Measurements from ENCODE around the gene HTR7.

HTR7 gene

DNA sequence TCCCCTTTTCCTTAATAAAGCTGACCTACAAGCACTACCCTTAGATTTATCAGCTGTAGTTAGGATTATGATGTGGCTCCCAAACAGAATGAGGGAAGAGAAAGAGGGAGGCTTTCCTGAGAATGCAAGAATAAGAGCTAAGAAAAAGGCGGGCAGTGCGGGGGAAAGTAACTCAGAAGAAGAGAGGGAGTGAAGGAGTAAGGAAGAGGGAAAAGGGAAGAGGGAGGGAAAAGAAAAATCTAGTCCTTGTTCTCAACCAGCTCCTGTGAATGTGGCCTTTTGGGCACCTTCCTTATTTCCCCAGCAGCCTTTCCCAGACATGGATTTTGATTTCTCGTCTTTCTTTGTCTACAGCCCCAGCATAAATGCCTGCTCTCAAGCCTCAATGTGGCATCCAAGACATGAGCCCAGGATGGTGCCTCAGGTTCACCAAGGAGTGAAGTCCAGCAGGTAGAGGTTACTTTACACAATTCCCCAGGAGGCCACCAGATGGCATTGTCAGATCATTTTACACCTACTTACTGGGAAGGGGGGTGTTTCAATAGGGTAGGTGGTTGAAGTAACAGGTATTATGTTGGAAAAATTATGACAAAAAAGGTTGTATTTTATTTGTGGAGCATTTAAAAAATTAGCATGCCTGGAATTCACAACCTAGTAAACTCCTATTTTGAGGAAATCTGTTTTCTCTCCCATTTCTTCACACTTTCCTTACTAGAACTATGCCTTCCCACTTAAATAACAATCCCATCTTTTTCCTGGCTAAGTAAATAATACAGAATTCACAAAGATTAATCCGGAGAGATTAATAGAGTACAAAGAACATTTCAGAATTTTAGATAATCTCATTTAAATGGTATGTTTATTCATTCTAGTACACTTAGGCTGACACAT is 106.5 kb downstream of the HTR7 start:
- H3K36me3 ChIP-seq (ENCODE audit: control insufficient read depth, insufficient read depth, low read length) = no peaks in the 10 kb centered on the region
- H3K27me3 ChIP-seq (replicated peaks; ENCODE audit: control insufficient read depth, insufficient read depth, low read length, poor library complexity, severe bottlenecking) = no peaks in the 10 kb centered on the region
- peak in 1 of 3 donors; percentile 5 for DNase-seq
- H3K27ac ChIP-seq (ENCODE audit: insufficient read depth, low read length, poor library complexity, severe bottlenecking) = no peak overlapping the region
- H3K4me1 ChIP-seq (ENCODE audit: control insufficient read depth, insufficient read depth, low read length, poor library complexity, severe bottlenecking) = no peaks in the 10 kb centered on the region
- H3K4me3 ChIP-seq (ENCODE audit: insufficient read depth, low read depth, low read length, poor library complexity, severe bottlenecking) = no peak overlapping the region
- no peaks in the 10 kb centered on the region for H3K9me3 ChIP-seq (ENCODE audit: control insufficient read depth, low read length)

DNA sequence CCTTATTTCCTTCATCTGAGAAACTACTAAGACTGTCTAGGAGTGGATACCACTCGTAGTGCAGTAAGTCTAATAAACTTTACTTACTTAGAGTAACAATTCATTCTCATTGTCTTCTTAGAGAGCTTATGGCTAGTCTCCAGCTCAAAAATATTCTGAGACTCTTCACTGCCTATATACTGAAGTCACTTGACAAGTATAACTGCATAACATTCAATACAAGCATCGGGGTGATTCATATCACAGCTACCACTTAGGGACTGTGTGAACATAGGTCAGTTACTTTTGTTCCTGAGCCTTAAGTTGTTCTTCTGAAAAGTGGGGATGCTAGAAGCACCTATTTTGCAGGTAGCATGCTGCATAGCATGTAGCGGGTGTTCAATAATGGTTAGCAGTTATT is 111.0 kb downstream of the HTR7 start:
- no peak overlapping the region for H3K4me3 ChIP-seq (ENCODE audit: insufficient read depth, low read depth, low read length, poor library complexity, severe bottlenecking)
- no peaks in the 10 kb centered on the region for H3K9me3 ChIP-seq (ENCODE audit: control insufficient read depth, low read length)
- H3K27ac ChIP-seq (ENCODE audit: insufficient read depth, low read length, poor library complexity, severe bottlenecking) = no peak overlapping the region
- no peak for DNase-seq
- no peaks in the 10 kb centered on the region for H3K4me1 ChIP-seq (ENCODE audit: control insufficient read depth, insufficient read depth, low read length, poor library complexity, severe bottlenecking)
- H3K27me3 ChIP-seq (replicated peaks; ENCODE audit: control insufficient read depth, insufficient read depth, low read length, poor library complexity, severe bottlenecking) = no peaks in the 10 kb centered on the region
- no peaks in the 10 kb centered on the region for H3K36me3 ChIP-seq (ENCODE audit: control insufficient read depth, insufficient read depth, low read length)

DNA sequence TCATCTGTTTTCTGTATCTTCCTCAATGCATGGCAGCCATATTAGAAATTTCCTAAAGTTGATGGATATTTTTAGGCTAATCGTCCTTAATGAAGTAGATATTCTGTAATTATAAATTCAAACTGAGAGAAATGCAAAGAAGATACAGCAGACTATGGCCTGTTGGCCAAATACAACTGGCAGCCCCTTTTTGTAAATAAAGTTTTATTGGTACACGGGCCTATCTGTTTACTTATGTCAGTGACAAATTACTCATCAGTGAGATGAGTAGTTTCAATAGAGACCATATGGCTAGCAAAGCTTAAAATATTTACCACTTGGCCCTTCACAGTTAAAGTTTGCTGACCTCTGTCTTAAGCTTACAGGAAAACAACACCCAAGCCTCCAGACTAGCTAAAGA is 112.3 kb downstream of the HTR7 start:
- H3K4me1 ChIP-seq (ENCODE audit: control insufficient read depth, insufficient read depth, low read length, poor library complexity, severe bottlenecking) = no peaks in the 10 kb centered on the region
- no peak overlapping the region for H3K4me3 ChIP-seq (ENCODE audit: insufficient read depth, low read depth, low read length, poor library complexity, severe bottlenecking)
- no peaks in the 10 kb centered on the region for H3K27me3 ChIP-seq (replicated peaks; ENCODE audit: control insufficient read depth, insufficient read depth, low read length, poor library complexity, severe bottlenecking)
- no peaks in the 10 kb centered on the region for H3K36me3 ChIP-seq (ENCODE audit: control insufficient read depth, insufficient read depth, low read length)
- H3K9me3 ChIP-seq (ENCODE audit: control insufficient read depth, low read length) = no peaks in the 10 kb centered on the region
- DNase-seq = no peak
- no peak overlapping the region for H3K27ac ChIP-seq (ENCODE audit: insufficient read depth, low read length, poor library complexity, severe bottlenecking)

DNA sequence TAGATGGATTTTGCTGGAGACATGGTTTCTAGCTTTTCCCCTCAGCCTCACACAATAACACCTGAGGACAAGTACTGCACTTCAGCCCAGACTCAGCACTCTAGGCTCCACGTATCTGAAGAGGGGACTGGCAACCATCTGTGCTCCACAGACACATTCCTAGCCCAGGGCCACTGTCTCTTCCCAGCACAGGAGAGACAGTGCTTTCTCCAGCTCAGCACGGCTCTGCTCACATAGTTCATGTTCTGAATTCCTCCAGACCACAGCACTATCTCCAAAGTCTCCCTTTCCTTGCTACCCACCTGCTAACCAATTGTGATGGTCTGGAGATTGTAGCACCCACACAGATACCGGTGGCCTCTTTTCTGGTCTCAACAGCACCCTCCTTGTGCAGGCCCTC is 114.5 kb downstream of the HTR7 start:
- Histone ChIP-seq H3K4me3 (ENCODE audit: insufficient read depth, low read depth, low read length, poor library complexity, severe bottlenecking) (no peak overlapping the region), H3K36me3 (ENCODE audit: control insufficient read depth, insufficient read depth, low read length) (no peaks in the 10 kb centered on the region), H3K9me3 (ENCODE audit: control insufficient read depth, low read length) (no peaks in the 10 kb centered on the region), H3K27me3 (replicated peaks; ENCODE audit: control insufficient read depth, insufficient read depth, low read length, poor library complexity, severe bottlenecking) (no peaks in the 10 kb centered on the region), H3K4me1 (ENCODE audit: control insufficient read depth, insufficient read depth, low read length, poor library complexity, severe bottlenecking) (no peaks in the 10 kb centered on the region), H3K27ac (ENCODE audit: insufficient read depth, low read length, poor library complexity, severe bottlenecking) (no peak overlapping the region)
- no peak for DNase-seq

DNA sequence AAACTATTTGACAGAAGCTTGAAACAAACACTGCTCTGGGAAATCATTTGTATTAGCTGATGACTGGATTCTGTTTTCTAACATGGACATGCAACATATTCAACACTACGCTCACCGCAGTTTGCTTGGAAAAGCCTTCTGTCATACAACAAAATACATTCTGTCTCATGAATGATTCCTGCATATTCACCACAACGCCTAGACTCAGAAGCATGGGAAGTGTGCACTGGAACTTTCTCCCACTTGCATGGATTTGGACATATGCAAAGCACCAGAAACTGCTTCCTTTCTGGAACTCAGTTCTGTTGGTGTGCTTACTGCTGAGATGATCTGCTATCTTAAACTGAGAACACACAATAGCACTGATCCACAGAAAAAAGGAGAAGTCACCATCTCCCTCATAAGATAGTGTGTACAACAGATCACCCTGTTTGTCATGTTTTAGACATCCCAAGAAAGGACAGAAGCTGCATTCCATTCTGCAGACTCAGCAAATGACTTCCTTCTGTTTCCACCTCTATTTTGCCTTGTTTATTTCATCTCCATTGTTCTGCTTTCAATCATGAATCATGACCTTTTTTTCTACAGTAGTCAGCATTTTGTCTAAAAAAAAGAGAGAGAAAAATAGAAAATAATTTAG is 115.8 kb downstream of the HTR7 start:
- no peak for DNase-seq
- Histone ChIP-seq H3K4me1 (ENCODE audit: control insufficient read depth, insufficient read depth, low read length, poor library complexity, severe bottlenecking) (no peaks in the 10 kb centered on the region), H3K27ac (ENCODE audit: insufficient read depth, low read length, poor library complexity, severe bottlenecking) (no peak overlapping the region), H3K9me3 (ENCODE audit: control insufficient read depth, low read length) (no peaks in the 10 kb centered on the region), H3K36me3 (ENCODE audit: control insufficient read depth, insufficient read depth, low read length) (no peaks in the 10 kb centered on the region), H3K4me3 (ENCODE audit: insufficient read depth, low read depth, low read length, poor library complexity, severe bottlenecking) (no peak overlapping the region), H3K27me3 (replicated peaks; ENCODE audit: control insufficient read depth, insufficient read depth, low read length, poor library complexity, severe bottlenecking) (no peaks in the 10 kb centered on the region)

DNA sequence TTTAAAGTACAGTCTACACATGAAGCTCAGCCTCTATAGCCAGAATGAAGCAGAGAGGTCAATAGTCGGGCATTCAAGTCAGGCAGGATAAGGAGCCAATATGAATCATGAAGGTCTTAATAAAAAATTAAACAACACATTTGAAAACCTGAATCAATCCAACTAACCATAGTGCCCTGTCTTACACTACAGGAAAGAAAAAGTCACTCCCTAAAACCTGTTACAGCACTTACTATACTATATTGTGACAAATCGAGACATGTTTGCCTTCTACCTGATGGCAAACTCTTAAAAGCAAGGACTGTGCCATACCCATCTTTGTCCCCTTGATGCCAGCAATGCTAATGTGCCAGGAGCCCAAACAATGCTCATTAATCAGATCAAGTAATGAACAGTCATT is 117.6 kb downstream of the HTR7 start:
- Histone ChIP-seq H3K27me3 (replicated peaks; ENCODE audit: control insufficient read depth, insufficient read depth, low read length, poor library complexity, severe bottlenecking) (no peaks in the 10 kb centered on the region), H3K36me3 (ENCODE audit: control insufficient read depth, insufficient read depth, low read length) (no peaks in the 10 kb centered on the region), H3K9me3 (ENCODE audit: control insufficient read depth, low read length) (no peaks in the 10 kb centered on the region), H3K27ac (ENCODE audit: insufficient read depth, low read length, poor library complexity, severe bottlenecking) (no peak overlapping the region), H3K4me1 (ENCODE audit: control insufficient read depth, insufficient read depth, low read length, poor library complexity, severe bottlenecking) (no peaks in the 10 kb centered on the region), H3K4me3 (ENCODE audit: insufficient read depth, low read depth, low read length, poor library complexity, severe bottlenecking) (no peak overlapping the region)
- DNase-seq = no peak

DNA sequence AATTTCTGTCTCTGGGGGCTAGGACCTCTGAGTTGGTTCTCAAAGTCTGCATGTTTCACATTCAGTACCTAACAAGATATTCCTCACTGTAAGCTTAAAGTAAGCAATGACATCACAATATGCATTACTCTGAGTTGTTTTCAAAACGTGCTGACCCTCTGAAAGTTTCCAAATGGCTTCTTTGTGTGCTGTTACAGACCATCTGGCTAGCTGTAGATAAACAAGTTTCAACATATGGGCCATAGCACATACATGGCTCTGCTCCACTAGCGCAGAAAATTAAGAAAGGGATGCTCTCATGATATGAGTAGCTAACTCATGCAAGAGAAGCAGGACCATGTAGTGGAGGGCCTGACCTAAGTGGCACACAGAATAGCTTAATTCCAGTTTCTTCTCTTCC is 119.0 kb downstream of the HTR7 start:
- no peak overlapping the region for H3K4me3 ChIP-seq (ENCODE audit: insufficient read depth, low read depth, low read length, poor library complexity, severe bottlenecking)
- H3K27ac ChIP-seq (ENCODE audit: insufficient read depth, low read length, poor library complexity, severe bottlenecking) = no peak overlapping the region
- H3K27me3 ChIP-seq (replicated peaks; ENCODE audit: control insufficient read depth, insufficient read depth, low read length, poor library complexity, severe bottlenecking) = no peaks in the 10 kb centered on the region
- no peaks in the 10 kb centered on the region for H3K9me3 ChIP-seq (ENCODE audit: control insufficient read depth, low read length)
- no peaks in the 10 kb centered on the region for H3K4me1 ChIP-seq (ENCODE audit: control insufficient read depth, insufficient read depth, low read length, poor library complexity, severe bottlenecking)
- no peak for DNase-seq
- no peaks in the 10 kb centered on the region for H3K36me3 ChIP-seq (ENCODE audit: control insufficient read depth, insufficient read depth, low read length)

DNA sequence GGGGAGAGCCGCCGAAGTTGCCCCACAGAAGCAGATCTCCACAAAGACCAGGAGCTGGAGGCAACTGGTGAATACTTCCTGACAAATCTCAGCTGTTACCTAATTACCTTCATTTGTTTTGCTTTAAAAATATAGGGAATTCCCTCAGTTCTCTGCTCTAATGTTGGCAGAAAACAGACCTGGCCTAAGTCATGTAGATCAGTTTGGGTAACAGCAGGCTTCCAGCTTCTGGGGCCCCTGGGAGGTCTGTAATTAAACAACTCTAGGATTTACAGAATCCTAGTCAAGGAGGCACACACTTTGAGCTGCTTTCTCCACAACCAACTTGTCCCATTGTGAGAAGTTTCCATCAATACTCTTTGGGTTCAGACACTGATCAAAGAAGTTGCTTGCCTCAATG is 123.4 kb downstream of the HTR7 start:
- H3K9me3 ChIP-seq (ENCODE audit: control insufficient read depth, low read length) = no peaks in the 10 kb centered on the region
- H3K27me3 ChIP-seq (replicated peaks; ENCODE audit: control insufficient read depth, insufficient read depth, low read length, poor library complexity, severe bottlenecking) = no peaks in the 10 kb centered on the region
- H3K27ac ChIP-seq (ENCODE audit: insufficient read depth, low read length, poor library complexity, severe bottlenecking) = no peak overlapping the region
- H3K4me3 ChIP-seq (ENCODE audit: insufficient read depth, low read depth, low read length, poor library complexity, severe bottlenecking) = no peak overlapping the region
- no peak for DNase-seq
- H3K36me3 ChIP-seq (ENCODE audit: control insufficient read depth, insufficient read depth, low read length) = no peaks in the 10 kb centered on the region
- no peaks in the 10 kb centered on the region for H3K4me1 ChIP-seq (ENCODE audit: control insufficient read depth, insufficient read depth, low read length, poor library complexity, severe bottlenecking)

DNA sequence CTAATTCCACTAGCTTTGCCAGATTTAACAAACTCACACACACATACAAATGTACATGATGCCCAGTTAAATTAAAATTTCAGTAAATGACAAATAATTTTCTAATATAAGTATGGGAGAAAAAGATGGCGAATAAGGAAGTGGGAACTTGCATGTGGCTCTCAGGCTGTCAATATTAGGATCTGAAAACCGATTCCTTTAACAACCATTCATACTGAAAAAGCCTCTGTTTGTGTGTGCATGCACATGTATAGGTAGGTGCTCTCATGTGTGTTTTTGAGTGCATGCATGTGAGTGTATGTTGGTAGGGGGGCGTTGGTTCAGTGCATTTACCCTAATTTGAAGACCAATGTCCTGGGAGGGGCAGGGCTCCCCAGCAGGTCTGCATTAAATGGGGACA is 125.3 kb downstream of the HTR7 start:
- H3K27ac ChIP-seq (ENCODE audit: insufficient read depth, low read length, poor library complexity, severe bottlenecking) = no peak overlapping the region

DNA sequence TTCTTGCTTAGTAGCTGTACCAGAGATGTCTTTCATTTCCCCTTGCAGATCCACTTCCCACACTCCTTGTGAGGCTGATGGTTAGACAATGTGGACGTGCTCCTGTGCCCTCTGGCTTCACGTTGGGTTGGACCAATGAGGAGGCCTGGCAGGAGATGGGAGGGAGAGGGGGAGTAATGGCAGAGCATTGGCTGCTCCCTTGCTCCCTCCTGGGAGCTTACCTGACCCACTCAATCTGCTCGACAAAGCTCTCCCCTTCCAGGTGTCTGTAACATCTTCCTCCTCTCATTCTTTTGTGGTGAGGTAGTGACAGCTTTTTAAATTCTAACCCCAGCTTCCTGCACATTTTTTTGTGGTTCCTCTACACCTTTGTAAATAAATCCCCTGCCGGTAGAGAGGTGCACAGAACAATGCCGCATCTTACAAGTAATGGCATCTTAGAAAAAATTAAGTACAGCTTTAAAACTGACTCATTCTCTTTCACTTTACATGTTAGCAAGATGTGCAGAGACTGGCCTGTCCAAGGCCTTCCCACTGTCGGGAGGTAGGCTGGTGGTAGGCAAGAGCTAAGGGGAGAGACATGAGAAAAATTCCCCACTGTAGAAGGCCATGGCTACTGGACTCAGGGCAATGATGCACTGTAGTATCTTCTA is 134.3 kb downstream of the HTR7 start:
- no peaks in the 10 kb centered on the region for H3K4me1 ChIP-seq (ENCODE audit: control insufficient read depth, insufficient read depth, low read length, poor library complexity, severe bottlenecking)
- H3K27me3 ChIP-seq (replicated peaks; ENCODE audit: control insufficient read depth, insufficient read depth, low read length, poor library complexity, severe bottlenecking) = no peaks in the 10 kb centered on the region
- H3K27ac ChIP-seq (ENCODE audit: insufficient read depth, low read length, poor library complexity, severe bottlenecking) = no peak overlapping the region
- H3K9me3 ChIP-seq (ENCODE audit: control insufficient read depth, low read length) = no peaks in the 10 kb centered on the region
- DNase-seq = no peak
- no peaks in the 10 kb centered on the region for H3K36me3 ChIP-seq (ENCODE audit: control insufficient read depth, insufficient read depth, low read length)
- H3K4me3 ChIP-seq (ENCODE audit: insufficient read depth, low read depth, low read length, poor library complexity, severe bottlenecking) = no peak overlapping the region

More for the DNA sequence above, 125.3 kb downstream of the HTR7 start:
- H3K4me3 ChIP-seq (ENCODE audit: insufficient read depth, low read depth, low read length, poor library complexity, severe bottlenecking) = no peak overlapping the region
- H3K27me3 ChIP-seq (replicated peaks; ENCODE audit: control insufficient read depth, insufficient read depth, low read length, poor library complexity, severe bottlenecking) = no peaks in the 10 kb centered on the region
- no peaks in the 10 kb centered on the region for H3K4me1 ChIP-seq (ENCODE audit: control insufficient read depth, insufficient read depth, low read length, poor library complexity, severe bottlenecking)
- no peaks in the 10 kb centered on the region for H3K9me3 ChIP-seq (ENCODE audit: control insufficient read depth, low read length)
- H3K36me3 ChIP-seq (ENCODE audit: control insufficient read depth, insufficient read depth, low read length) = no peaks in the 10 kb centered on the region
- DNase-seq = no peak

Measured in effector memory CD4-positive, alpha-beta T cell (primary cell).